GM10266 (cell line): ENCODE results near the gene ANGPTL8.

Experiments used
- DNase-seq: peaks from one replicate; pipeline ENCODE4 v3.0.0; 2012; ENCODE audit errors: extremely low spot score
- TF ChIP-seq, protein P1 (sequence below): IDR thresholded peaks from 2 replicates; pipeline ENCODE4 v1.5.1; 2012; ENCODE audit warnings: mild to moderate bottlenecking, low read depth; ENCODE audit not compliant: control insufficient read depth, insufficient read depth; ENCODE audit errors: missing control alignments

Gene ANGPTL8

DNA sequence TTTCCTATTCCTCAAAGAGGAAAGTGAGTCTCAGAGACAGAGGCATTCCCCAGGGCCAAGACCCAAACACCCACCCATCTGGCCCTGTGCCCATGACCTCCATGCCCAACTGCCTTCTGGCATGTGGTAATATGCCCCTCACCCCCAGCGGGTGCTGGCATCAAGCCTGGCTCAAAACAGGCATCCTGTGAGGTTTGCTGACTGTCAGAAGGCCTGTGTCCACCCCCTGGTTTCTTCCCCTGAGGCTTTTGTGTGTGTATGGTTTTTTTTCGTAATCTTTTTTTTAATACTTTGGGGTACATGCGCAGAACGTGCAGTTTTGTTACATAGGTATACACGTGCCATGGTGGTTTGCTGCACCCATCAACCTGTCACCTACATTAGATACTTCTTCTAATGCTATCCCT is 34.5 kb upstream of the ANGPTL8 start:
- TF ChIP-seq, protein P1, sequence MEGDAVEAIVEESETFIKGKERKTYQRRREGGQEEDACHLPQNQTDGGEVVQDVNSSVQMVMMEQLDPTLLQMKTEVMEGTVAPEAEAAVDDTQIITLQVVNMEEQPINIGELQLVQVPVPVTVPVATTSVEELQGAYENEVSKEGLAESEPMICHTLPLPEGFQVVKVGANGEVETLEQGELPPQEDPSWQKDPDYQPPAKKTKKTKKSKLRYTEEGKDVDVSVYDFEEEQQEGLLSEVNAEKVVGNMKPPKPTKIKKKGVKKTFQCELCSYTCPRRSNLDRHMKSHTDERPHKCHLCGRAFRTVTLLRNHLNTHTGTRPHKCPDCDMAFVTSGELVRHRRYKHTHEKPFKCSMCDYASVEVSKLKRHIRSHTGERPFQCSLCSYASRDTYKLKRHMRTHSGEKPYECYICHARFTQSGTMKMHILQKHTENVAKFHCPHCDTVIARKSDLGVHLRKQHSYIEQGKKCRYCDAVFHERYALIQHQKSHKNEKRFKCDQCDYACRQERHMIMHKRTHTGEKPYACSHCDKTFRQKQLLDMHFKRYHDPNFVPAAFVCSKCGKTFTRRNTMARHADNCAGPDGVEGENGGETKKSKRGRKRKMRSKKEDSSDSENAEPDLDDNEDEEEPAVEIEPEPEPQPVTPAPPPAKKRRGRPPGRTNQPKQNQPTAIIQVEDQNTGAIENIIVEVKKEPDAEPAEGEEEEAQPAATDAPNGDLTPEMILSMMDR = no peak
- no peak for DNase-seq

DNA sequence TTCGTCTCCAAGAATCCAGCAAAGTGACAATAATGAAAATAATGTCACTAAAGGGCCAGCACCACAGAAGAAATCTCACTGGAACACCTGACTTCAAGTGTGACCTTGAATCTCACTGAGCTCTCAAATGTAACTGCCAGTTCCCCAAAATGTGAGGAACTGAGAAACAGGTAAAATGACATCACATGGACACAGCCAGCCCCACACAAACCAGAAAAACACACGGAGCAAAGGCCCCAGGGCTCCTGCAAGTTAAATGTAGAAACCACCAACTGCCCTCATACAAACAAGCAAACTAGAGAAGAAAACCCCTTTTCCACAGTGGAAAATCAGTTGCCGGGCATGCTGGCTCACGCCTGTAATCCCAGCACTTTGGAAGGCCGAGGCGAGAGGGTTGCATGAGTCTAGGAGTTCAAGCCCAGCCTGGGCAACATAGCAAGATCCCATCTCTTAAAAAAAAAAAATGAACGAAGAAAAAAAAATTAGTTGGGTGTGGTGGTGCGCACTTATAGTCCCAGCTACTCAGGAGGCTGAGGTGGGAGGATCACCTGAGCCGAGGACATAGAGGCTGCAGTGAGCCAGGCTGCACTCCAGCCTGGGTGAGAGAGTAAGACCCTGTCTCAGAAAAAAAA is 33.4 kb upstream of the ANGPTL8 start:
- DNase-seq = peak; percentile 71
- TF ChIP-seq, protein P1 = no peak

DNA sequence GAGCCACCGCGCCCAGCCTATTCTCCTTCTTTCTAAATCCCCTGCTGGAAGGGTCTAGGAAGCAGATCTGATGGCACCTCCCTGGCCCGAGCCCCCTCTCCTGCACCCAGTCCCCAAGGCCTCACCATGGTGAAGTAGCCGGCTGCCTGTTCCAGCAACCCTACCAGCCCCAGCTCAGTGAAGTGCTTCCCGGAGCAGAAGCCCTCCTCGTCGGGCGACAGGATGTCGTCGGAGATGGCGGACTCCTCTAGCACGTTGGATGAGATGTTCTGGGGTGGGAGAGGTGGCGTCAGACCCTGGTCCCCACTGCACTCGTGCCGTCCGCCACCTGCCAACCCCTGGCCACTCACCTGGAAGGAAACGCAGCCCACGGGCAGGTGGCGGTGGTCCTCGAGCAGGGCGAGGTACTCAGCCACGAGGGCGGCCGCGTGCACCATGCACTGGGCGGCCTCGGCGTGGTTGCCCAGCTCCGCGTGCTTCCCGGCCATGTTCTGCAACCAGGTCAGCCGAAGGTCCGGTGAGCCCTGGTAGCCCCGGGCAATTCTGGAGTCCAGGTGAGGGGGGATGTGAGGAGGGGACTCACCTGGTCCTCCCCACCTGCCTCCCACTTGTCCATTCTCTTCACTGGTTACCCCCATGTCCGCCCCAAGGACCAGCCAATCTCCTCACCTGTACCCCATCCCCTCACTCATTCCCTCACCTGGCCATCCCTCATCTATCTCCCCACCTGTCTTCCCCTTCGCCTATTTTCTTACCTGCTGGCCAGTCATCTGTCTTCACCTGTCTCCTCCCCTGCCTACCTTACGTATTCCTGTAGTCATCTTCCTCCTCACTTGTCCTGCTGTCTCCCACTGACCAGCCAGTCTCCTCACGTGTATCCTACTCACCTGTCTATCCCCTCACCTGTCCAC is 30.6 kb upstream of the ANGPTL8 start:
- DNase-seq = no peak

DNA sequence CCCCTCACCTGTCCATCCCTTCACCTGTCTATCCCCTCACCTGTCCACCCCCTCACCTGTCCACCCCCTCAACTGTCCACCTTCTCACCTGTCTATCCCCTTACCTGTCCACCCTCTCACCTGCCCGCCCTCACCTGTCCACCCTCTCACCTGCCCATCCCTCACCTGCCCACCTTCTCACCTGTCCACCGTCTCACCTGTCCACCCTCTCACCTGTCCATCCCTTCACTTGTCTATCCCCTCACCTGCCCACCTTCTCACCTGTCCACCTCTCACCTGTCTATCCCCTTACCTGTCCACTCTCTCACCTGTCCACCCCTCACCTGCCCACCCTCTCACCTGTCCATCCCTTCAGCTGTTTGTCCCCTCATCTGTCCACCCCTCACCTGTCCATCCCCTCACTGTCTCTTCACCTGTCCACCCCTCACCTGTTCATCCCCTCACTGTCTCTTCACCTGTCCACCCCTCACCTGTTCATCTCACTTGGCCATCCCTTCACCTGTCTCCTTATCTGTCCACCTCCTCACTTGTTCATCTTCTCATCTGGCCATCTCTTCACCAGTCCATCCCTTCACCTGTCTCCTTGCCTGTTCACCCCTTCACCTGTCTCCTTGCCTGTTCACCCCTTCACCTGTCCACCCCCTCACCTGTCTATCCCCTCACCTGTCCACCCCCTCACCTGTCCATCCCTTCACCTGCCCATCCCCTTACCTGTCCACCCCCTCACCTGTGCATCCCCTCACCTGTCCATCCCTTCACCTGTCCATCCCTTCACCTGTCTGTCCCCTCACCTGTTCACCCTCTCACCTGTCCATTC is 29.4 kb upstream of the ANGPTL8 start:
- TF ChIP-seq, protein P1 = no peak
- DNase-seq = no peak

More for the DNA sequence above, 30.6 kb upstream of the ANGPTL8 start:
- TF ChIP-seq, protein P1 = no peak

DNA sequence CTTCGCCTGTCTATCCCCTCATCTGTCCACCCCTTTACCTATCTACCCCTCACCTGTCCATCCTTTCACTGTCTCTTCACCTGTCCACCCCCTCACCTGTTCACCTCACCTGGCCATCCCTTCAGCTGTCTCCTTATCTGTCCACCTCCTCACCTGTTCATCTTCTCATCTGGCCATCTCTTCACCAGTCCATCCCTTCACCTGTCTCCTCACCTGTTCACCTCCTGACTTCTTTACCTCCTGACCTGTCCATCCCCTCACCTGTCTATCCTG is 28.8 kb upstream of the ANGPTL8 start:
- DNase-seq = no peak
- TF ChIP-seq, protein P1 = no peak

DNA sequence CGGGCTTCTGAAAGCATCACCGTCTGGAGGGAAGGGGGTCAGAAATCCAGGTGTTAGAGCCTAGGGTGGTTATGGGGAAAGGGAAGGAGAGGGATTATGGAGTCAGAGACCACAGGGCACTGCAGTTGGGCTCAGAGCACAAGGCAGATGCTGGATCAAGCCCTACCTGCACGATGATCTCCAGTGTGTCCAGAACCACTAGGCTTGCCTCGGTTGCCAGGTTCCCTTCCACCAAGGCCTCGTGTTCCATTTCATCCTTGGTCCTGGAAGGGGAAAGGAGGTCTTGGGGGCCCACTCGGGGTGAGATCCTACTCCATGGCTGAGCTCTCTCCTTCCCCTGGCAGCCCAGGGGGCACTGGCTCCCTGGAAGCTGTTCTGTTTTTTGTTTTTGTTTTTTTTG is 25.0 kb upstream of the ANGPTL8 start:
- TF ChIP-seq, protein P1 = no peak
- no peak for DNase-seq
